KG1 (cell line): ENCODE data around the gene POP4.

ENCODE experiments used
- DNase-seq: peaks from one replicate; lab custom pipeline; 2025; lab: John Stamatoyannopoulos, UW

Gene POP4

DNA sequence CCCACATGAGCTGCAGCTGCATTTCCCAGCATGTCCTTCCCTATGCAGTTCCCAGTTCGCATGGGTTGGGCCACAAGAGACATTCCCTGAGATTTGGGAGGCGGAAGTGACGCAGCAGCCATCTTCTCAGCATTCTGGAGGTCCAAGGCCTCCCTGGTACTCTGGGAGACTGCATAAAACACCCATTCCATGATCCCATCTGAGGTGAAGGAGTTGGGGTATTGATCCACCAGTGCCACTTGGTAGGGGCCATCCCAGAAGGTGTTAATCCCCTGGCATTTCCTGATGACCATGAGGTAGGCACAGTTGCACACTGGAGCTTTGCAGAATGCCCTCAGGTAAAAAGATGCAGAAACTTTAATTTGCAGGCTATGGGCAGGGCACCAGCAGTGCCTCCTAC, 25.4 kb downstream of the POP4 start:
- no peak for DNase-seq

DNA sequence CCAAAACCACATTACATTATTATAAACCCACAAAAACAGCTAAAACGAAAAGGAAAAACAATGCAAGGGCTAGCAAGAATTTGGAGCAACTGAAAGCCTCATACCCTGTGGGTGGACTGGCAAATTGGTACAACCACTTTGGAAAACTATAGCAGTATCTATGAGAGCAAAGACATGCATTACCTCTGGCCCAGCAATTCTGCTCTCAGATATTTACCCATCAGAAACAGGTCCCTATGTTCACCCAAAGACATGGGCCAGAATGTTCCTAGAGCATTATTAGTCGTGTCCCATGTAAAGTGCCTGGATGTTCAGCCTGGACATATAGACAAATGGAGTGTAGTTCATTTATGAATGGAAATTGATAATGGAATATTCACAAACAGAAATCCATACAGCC, 27.9 kb downstream of the POP4 start:
- DNase-seq = no peak

DNA sequence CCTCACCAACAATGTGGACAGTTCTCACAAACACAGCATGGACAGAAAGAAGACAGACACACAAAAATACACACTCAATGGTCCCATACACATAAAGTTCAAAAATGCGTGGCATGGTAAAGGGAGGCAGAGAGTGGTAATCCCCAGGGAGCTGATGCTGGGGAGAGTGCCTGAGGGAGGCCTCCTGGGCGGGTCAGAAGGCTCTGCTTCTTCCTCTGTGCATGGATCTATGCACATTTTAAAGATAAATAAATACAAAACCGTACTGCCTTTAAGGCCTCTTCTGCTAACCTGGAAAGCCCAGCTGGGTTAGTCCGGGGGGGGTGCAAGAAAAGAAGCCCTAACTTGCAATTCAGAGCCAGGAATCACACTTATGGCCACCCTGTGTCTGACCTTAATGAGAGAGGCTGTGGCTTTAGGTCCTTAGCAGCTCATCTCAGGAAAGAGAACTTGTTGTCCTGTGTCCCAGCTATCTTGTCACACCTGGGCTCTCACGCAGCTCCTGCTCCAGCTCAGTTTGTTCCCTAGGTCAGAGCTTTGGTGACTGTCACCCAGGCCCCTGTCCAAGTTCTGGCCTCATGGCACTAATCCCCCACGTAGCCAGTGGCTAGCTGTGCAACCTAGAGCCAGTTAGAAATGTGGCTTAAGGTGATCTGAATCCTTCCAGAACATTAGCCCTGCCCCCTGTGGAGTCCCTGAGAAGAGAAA, 28.5 kb downstream of the POP4 start:
- no peak for DNase-seq

DNA sequence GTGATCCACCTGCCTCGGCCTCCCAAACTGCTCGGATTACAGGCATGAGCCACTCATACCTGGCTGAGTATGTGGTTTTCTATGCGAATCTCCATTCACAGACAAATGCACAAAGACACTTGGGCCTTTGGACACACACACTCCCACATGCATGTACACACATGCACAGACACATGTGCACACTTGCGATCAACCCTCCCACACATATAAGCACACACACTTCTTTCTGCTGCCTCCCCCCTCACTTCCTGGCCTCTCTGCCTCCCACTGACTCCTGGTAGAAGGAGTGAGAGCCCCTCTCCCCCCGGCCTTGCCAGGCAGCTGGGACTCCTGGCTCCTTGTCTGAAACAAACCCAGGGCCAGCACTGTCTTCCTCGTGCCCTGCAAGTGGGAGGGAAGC, 29.9 kb downstream of the POP4 start:
- DNase-seq = no peak

DNA sequence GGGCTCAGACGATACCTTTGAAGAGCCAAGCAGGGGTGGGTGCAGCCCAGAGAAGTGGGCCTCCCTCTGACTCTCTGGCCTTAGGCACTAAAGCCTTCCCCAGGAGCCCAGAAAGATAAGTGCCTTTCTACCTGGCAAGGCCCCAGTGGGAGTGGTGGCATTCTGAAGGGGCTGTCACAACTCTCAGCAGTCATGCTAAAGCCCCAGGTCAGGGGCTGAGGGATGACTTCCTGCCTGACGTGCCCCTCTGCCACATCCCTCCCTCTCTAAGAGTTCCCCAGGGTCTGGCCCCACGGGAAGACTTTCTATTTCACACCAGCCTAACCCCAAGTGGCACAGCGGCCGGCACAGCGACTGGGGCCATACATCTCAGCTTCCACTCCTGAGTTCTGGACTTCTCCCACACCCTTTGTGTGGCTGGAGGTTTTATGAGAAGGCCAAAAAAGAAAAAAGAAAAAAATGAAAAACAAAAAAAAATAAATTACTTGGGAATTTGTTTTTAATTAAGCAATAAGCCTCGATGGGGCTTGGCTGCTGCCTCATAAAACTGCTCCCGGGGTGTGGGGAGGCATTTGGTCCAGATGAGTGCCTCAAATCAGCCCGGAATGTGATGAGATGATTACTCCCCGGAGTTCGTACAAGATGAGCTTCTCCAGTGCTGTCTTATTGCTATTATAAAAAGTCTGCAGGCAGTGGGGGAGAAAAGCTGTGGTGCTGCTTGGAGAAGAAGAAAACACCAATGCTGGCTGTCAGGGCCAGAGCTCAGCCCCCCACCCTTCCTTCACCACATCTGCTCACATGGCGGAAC, 30.7 kb downstream of the POP4 start:
- DNase-seq = no peak

DNA sequence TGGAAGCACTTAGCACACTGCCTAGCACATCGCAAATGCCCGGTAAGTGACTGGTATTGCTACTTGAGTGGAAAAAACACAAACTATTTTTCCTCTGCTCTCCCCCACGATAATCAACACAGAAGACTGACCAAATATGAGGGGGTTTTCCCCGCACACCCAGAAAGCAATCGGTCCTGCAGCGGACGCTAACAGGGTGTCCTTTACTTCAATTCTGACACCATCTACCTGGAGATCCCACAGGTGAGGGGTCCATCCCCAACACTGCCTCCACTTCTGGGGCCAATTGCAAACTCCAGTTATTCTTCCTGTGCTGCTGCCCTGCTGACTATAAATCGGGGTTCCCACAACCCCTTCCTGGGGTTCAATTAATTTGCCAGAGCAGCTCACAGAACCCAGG, 33.0 kb downstream of the POP4 start:
- DNase-seq = no peak

DNA sequence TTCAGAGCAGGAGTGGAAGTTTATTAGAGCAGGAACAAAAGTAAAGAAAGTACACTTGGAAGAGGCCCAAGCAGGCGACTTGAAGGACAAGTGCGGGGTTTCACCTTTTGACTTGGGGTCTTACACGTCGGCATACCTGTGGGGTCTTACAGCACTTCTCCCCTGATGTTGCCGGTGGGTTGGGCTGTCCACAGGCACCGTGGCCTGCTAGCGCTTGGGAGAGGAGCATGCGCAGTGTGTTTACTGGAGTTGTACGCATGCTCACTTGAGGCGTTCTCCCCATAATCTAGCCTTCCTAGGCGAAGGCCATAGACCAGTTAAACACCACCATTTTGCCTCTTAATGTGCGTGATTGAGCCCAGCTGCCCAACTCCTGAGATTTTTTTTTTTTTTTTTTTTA, 34.1 kb downstream of the POP4 start:
- no peak for DNase-seq

DNA sequence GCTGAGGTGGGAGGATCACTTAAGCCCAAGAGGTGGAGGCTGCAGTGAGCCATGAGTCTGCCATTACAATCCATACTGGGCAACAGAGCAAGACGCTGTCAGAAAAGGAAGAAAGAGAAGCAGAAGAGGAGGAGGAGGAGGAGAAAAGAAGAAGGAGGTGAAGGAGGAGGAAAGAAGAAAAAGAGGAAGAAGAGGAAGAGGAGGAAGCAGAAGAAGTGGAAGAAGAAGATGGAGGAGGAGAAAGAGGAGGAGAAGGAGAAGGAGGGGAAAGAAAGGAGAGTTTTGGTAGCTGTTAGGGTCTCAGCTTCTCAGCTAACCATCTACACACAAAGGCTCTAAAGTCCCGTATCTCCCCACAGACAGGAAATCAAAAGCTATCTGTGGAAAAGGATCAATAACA, 35.5 kb downstream of the POP4 start:
- no peak for DNase-seq

DNA sequence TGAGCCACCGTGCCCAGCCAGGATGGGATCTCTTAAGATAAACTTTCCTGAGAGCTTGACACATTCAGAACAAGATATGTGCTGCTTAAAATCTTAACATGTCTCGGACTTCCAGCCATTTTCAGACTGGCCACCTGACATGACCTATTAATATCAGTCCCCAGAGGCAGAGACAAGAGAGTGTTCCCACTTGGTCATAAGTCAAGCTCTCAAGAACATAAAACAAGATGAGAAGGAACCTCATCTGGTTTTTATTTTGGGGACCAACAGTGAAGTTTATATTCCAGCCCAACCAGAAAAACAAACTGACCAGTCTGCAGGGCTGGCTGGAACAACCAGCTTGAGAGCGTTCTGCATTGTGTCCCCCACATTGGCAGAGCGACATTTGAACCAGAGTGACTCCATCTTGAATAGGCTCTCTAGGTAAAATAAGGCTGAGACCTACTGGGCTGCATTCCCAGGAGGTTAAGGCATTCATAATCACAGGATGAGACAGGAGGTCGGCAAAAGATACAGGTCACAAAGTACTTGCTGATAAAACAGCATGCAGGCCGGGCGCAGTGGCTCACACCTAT, 37.4 kb downstream of the POP4 start:
- DNase-seq = no peak

DNA sequence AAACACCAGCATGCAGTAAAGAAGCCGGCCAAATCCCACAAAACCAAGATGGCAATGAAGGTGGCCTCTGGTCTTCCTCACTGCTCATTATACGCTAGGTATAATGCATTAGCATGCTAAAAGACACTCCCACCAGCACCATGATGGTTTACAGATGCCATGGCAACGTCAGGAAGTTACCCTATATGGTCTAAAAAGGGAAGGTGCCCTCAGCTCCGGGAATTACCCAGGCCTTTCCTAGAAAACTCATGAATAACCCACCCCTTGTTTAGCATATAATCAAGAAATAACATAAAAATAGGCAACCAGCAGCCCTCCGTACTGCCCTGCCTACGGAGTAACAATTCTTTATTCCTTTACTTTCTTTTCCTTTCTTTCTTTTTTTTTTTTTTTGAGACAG, 38.1 kb downstream of the POP4 start:
- no peak for DNase-seq

DNA sequence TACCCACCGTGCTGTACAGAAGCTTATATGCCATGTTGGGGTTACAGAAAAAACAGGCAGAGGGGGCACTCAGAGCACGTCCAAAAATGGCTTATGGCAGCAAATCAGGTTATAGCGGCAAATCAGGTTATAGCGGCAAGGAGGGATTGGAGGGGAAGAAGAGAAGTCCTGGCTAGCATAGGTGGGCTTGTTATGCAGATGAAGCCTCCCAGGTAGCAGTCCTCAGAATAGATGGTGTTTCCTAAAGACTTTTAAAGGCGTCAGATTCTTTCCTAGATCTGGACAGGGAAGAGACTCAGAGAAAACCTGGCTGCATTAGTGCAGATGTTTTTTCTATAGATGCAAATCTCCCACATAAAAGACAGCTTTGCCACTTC, 39.4 kb downstream of the POP4 start:
- DNase-seq = no peak

DNA sequence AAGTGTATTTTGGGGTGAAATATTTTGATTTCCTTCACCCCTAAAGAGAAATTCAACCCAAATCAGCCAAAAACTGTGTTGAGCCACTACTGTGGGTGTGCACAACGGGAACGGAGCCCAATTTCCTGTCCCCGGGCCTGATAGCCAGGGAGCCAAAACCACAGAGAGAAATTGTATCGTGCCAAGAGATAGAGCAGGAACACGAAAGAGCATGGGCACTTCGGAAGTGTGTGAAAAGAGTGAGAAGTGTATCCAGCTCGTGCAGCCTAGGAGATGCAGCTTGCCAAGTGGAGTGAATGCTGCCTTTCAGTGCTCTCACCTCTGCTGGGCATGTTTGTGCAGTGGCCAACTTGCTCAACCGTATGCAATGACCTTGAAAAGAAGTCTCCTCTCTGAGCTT, 39.8 kb downstream of the POP4 start:
- DNase-seq = no peak

DNA sequence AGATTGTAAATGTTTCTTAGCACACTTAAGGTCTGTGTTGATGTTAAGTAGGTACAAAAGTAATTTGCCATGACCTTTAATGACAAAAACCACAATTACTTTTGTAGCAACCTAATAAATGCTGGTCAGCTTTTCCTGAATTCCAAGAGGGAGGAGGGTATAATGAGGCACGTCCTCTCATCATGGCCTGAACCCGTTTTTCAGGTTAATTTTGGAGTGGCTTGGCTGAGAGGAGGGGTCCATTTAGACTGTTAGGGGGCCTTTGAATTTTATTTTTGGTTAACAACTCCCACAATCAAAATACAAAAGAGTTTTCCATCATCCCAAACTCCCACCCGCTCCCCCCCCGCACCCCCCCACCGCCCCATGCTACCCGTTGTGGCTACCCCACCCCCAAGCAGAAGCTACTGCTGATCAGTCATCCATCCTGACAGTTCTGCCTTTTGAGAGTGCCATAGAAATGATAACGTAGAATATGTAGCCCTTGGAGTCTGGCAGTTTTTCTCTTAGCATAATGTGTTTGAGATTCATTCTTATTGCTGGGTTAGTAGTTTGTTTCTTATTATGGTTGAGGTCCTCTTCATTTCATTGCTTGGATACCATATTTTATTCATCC, 44.8 kb downstream of the POP4 start:
- DNase-seq = no peak

DNA sequence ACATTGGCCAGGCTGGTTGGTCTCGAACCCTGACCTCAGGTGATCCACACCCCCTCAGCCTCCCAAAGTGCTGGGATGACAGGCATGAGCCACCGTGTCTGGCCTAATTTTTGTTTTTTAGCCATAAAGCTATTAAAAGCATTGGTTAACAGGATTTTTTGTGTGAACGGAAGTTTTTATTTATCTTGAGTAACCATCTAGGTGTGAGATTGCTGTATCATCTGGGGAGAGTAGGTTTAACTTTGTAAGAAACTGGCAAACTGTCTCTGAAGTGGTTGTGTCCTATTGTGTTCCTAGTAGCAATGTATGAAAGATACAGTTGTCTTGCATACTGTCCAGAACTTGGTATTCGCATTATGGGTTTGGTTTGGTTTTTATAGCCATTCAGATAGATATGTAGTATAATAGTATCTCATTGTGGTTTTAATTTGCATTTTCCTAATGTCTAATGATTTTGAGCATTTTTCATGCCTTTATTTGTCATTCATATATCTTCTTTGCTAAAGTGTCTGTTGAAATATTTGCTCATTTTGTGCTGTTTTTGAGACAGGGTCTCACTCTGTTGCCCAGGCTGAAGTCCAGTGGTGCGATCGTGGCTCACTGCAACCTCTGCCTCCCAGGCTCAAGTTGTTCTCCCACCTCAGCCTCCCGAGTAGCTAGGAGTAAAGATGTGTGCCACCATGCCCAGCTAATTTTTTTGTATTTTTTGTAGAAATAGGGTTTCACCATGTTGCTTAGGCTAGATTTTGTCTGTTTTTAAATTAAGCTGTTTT, 45.7 kb downstream of the POP4 start:
- DNase-seq = no peak

DNA sequence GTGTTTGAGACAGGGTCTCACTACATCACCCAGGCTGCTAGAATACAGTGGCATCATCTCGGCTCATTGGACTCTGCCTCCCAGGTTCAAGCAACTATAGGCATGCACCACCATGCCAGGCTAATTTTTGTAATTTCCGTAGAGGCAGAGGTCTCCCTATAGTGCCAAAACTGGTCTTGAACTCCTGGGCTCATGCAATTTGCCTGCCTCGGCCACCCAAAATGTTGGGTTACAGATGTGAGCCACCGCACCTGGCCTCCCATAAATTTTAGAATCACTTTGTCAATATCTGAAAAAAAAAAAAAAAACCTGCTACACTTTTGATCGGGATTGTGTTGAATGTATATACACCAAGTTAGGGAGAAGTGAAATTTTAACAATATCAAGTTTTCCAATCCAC, 47.3 kb downstream of the POP4 start:
- DNase-seq = no peak

DNA sequence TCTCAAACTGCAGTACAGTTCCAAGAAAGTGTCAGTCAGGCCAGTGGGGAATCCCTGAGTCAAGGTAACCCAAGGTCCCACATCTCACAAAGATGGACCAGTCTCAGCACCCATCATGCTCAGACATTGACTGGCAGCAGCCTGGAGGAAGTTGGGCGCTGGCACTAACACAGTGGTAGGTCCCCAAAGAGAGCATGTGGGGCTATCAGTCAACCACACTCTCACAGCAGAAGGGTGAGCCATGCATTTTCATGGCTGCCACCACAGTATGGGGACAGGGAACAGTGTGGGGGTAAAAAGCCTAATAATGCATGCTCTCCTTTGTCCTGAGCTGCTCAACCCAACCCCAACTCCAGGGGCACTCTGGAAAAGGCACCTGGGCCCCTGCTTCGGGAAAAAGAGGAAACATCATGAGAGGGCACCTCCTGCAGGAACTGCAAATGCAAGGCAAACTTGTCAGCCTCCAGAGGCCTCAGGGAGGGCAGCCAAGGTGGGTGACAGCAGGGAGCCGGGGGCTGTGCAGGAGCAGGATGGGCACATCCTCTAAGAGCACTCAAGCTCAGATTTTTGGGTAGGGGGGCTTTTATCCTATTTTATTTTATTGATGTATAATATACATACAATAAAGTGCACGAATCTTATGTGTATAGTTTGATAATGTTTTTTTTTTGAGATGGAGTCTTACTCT, 49.7 kb downstream of the POP4 start:
- no peak for DNase-seq

DNA sequence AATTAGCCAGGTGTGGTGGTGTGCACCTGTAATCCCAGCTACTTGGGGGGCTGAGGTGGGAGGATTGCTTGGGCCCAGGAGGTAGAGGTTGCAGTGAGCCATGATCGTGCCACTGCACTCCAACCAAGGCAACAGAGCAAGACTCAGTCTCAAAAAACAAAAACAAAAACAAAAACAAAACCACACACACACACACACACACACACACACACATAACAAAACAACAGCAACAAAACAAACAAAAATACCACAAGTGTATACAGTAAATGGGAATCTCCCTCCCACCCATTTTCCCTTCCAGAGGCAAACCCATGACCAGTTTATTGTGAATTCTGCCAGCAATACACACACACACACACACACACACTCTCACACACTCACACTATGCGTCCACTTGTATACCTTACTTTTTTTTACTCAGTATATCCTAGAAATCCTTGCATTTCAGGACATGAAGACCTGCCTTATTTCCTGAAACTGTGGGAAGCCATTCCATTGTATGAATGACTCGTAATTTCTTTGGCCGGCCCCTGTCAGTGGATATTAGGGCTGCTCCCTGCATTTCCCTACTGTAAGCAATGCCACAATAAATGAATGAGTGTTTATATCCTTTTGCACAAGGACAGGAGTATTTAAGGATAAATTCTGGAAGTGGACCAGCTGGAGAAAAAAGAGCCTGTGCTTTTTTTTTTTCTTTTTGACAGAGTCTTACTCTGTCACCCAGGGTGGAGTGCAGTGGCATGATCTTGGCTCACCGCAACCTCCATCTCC, 52.3 kb downstream of the POP4 start:
- no peak for DNase-seq

DNA sequence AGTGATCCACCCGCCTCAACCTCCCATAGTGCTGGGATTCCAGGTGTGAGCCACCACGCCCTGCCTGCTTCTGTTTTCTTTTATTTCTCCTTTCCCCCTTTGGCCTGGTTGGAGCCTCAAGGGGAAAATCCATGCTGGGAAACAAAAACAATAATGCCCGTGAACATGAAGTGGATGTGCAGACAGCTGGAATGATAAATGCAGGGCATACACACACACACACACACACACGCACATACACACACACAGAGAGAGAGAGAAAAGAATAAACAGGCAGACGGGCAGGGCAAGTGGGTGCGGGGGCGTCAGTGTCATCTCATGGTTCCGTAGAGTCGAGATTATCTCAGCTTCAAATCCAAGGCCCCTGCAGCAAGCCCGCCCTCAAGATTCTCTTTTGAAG, 54.8 kb downstream of the POP4 start:
- DNase-seq = no peak

DNA sequence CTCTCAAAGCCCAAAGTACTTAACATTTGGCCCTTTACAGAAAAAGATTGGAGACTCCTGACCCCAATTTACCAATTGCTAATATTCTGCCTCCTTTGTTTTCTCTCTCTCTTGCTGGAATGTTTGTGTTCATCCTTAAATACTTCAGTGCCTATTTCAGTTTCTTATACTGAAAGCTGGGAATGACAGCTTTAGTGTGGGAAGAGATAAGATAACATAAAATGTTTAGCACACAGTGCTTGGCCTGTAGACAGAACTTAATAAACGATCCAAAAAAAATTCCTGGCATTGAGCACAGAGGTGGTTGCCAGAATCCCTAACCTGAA, 56.2 kb downstream of the POP4 start:
- DNase-seq = no peak

DNA sequence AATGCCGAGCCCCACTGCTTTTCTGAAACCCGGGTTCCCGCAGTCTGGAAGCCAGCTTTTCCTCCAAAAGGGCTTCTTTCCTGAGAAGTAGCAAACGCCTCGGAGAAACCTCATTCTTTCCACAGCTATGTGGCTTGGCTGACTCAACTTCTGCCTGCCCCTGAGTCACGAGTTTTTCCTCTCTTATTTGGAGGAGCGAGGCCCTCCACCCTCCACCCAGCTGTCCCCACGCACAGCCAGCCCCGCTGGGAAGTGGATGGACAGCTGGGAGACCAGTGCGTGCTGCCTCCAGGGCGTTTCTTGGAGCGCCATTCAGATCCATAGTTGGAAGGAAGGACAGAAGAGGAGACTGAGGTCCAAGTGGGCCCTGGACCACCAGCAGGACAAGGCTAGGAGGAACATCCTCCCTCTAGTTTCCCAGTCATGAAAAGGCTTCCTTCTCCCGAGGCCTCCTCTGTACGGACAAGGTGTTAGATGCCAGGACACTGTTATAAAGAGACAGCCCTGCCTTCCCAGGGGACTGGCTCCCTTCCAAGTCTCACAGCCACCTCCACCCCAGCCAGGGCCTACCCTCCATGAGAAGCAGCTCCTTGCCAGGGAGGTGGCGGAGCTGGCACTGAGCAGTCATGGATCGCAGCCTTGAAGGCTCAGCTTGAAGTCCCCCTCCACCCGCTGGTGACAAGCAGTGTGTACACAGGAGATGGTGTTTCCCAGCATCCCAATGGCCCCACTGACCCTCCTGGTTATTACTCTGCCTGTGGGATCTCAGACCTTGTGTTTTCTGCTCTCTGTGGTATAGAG, 56.7 kb downstream of the POP4 start:
- no peak for DNase-seq
